ENCODE data around the gene CRYGN.

GRCh38 chr7:151425670-151426440 is 14.1 kb downstream of the CRYGN start:
- no peak for TF ChIP-seq SP1 (IDR thresholded peaks at IDR 0.05)
- TF ChIP-seq BHLHE40 (IDR thresholded peaks at IDR 0.05; ENCODE audit: borderline replicate concordance): no peak
- no peak for TF ChIP-seq ZNF384 (IDR thresholded peaks at IDR 0.05)
- TF ChIP-seq HDGF (IDR thresholded peaks at IDR 0.05; ENCODE audit: borderline replicate concordance): no peak
- no peak for TF ChIP-seq FOXM1 (IDR thresholded peaks at IDR 0.05; ENCODE audit: borderline replicate concordance)
- no peak for TF ChIP-seq ELF4 (IDR thresholded peaks at IDR 0.05)
- no peak for TF ChIP-seq NFRKB (IDR thresholded peaks at IDR 0.05)

All from HEK293T (cell line).